Stomach smooth muscle (tissue), 2 donors: ENCODE data around the gene TEKT4.

Source experiments
- H3K27ac ChIP-seq: one replicate; pipeline ENCODE4 v1.7.0; 2013; ENCODE audit warnings: mild to moderate bottlenecking, low read length, inconsistent platforms
- H3K27me3 ChIP-seq, 2 donors: one replicate each; pipeline ENCODE4 v1.7.0; 2013; ENCODE audit warnings: low read length in 2 of 2; ENCODE audit not compliant: insufficient read depth in 2 of 2, control insufficient read depth in 1 of 2
- H3K36me3 ChIP-seq, 2 donors: one replicate each; pipeline ENCODE4 v1.7.0; 2013; ENCODE audit warnings: low read length in 2 of 2; ENCODE audit not compliant: control insufficient read depth in 2 of 2, insufficient read depth in 2 of 2
- H3K4me1 ChIP-seq: one replicate; pipeline ENCODE4 v1.7.0; 2013; ENCODE audit warnings: low read length; ENCODE audit not compliant: control insufficient read depth, insufficient read depth
- H3K4me3 ChIP-seq, 2 donors: one replicate each; pipeline ENCODE4 v1.7.0; 2013; ENCODE audit warnings: low read length in 2 of 2
- H3K9ac ChIP-seq, 2 donors: one replicate each; pipeline ENCODE4 v1.7.0; 2013; ENCODE audit warnings: low read length in 2 of 2, mild to moderate bottlenecking in 1 of 2
- H3K9me3 ChIP-seq, 2 donors: one replicate each; pipeline ENCODE4 v1.7.0; 2013; ENCODE audit warnings: low read length in 2 of 2; ENCODE audit not compliant: control insufficient read depth in 2 of 2
- donor health status: healthy.
- donor health status: Pancreatic carcinoma.

Gene TEKT4

DNA sequence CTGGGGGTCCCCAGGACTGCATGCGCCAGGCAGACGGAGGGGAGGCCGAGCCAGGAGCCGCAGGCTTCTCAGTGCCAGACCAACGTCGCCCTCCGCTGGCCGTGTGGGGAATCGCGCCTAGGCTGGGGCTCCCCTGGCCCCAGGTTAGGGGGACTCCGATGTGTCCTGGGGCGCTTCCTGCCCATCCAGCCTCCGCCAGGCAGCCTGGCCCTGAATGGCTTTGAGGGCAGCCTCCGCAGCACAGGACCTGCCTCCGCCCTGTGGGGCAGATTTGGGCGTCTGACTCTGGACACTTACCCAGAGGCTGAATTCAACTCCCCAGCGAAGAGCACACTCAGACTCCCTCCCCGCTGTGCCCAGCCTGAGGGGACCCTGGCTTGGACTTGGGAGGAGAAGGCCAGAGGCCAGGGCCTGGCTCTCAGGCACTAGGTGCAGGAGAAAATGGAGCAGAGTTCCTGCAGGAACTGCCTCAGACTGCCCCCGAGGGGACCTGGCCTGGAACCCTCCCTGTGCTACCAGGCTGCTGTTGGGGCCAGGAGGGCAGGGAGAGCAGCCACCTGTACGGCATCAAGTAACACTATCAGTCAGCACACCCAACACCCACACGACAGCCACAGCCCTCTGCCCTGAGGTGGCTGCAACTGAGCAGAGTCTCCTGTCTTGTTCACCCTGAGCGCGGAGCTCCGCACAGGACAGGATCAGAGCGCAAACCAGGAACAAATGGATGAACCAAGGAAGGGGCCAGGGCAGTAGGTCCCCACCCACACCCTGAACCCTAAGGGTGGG lies 597 bp upstream of the TEKT4 start:
- H3K4me3 ChIP-seq, result no peak overlapping the region
- peaks cover 0 to 8% of the 10 kb centered on the region in 2 donors for H3K27me3 ChIP-seq
- no peaks in the 10 kb centered on the region for H3K36me3 ChIP-seq
- H3K9me3 ChIP-seq, result no peaks in the 10 kb centered on the region
- H3K4me1 ChIP-seq, result no peaks in the 10 kb centered on the region
- H3K9ac ChIP-seq, result no peak overlapping the region
- no peak overlapping the region for H3K27ac ChIP-seq

DNA sequence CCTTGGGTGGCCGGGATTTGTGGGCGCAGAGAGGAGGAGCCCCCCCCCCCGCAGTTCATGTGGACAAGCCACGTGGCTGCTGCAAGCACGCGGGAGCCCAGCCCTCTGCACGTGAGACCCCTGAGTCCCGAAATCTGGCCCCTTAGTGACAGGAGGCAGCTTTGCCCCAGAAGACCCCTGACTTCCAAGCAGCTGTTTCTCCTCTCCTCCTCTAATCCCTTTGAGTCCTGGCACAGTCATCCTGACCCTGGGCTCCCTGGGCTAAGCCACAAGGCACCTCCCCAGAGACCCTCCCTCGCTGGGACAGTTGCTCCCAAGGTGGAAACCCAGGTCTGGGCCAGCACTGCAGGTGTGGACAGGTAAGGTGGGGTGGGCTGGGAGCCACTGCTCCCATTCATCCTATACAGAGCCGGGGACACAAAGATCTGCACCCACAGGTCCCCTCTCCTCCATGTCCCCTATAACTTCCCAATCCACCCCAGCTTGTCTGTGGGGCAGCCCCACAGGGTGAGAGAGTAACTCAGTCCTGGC lies 923 bp downstream of the TEKT4 start:
- H3K9me3 ChIP-seq, result no peaks in the 10 kb centered on the region
- H3K27me3 ChIP-seq, result peaks cover 0 to 8% of the 10 kb centered on the region in 2 donors
- H3K9ac ChIP-seq, result no peak overlapping the region
- H3K4me3 ChIP-seq, result no peak overlapping the region
- H3K4me1 ChIP-seq, result no peaks in the 10 kb centered on the region
- H3K36me3 ChIP-seq, result no peaks in the 10 kb centered on the region
- H3K27ac ChIP-seq, result no peak overlapping the region

DNA sequence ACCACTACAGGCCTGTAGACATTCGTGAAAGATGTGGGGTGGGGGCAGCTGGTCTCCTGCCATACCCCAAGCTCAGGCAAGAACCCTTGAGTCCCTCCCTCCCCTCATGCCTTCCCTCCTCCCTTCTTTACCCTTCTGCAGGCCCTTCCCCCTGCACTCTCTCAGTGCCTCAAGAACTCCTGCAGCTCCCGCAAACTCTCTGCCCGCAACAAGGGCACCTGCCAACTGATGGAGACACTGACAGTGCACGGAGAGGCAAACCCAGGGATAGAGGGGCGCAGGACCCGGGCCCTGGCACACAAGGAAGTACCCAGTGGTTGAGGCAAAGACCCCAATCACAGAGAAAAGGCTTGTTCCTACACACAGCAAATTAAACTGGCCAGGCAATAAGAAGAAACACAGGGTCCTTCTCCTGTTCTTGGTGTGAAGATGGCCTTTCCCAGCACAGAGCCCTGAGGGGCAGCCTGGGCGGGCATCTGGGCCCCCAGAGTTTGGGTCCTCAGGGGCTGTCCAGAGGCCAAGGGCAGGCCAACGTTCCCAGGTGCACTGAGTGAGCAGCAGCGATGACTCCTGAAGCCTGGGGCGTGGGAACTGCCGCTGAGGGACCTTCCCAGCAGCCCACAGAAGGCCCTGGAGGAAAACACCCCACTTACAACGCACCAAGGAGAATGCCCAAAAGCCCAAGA lies 1.6 kb downstream of the TEKT4 start:
- H3K36me3 ChIP-seq, result no peaks in the 10 kb centered on the region
- no peak overlapping the region for H3K27ac ChIP-seq
- no peaks in the 10 kb centered on the region for H3K9me3 ChIP-seq
- H3K27me3 ChIP-seq, result peaks cover 0 to 8% of the 10 kb centered on the region in 2 donors
- no peak overlapping the region for H3K4me3 ChIP-seq
- no peaks in the 10 kb centered on the region for H3K4me1 ChIP-seq
- no peak overlapping the region for H3K9ac ChIP-seq

- no peaks in the 10 kb centered on the region for H3K36me3 ChIP-seq
- no peak overlapping the region for H3K4me3 ChIP-seq
- no peak overlapping the region for H3K27ac ChIP-seq
- H3K9ac ChIP-seq, result no peak overlapping the region
- no peaks in the 10 kb centered on the region for H3K4me1 ChIP-seq
- peaks cover 0 to 8% of the 10 kb centered on the region in 2 donors for H3K27me3 ChIP-seq
- H3K9me3 ChIP-seq, result no peaks in the 10 kb centered on the region
Measured at GRCh38 chr2:94873362-94874276, 2.4 kb downstream of the TEKT4 start.

- Histone ChIP-seq H3K27me3 (peaks cover 0 to 8% of the 10 kb centered on the region in 2 donors), H3K36me3 (no peaks in the 10 kb centered on the region), H3K27ac (no peak overlapping the region), H3K9me3 (no peaks in the 10 kb centered on the region), H3K9ac (no peak overlapping the region), H3K4me1 (no peaks in the 10 kb centered on the region), H3K4me3 (no peak overlapping the region)
Measured at GRCh38 chr2:94874277-94874997, 3.2 kb downstream of the TEKT4 start.

DNA sequence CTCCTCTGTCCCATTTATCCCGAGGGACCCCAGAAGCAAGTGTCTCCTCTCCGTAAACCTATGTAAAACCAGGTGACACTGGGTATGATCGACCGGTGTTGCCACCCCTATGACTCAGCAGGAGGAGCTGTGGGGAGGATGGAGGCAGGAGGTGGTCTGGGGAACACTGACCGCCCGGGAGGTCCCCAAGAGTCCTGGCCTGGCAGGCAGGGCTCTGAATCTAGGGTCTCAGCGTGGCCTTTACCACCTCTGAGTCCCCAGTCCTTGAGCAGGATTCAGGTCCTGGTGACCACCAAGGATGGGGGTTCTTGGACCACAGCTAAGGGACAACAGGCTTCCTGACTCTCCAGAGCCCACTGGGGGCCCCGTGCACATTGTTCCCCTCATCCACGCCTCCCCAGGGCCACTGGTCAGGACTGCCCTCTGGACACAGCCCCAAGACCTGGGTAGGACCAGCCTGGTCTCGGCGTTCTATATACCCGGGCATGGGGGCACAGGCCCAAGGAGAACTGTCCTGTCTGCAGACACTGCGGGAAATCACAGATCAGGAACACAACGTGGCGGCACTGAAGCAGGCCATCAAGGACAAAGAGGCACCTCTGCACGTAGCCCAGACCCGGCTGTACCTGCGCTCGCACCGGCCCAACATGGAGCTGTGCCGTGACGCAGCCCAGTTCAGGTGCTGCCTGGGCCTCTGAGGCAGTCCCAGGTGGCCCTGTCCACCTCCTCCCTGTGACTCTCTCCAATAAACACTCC lies 4.0 kb downstream of the TEKT4 start:
- H3K9me3 ChIP-seq, result no peaks in the 10 kb centered on the region
- no peak overlapping the region for H3K4me3 ChIP-seq
- no peaks in the 10 kb centered on the region for H3K36me3 ChIP-seq
- H3K4me1 ChIP-seq, result no peaks in the 10 kb centered on the region
- H3K27ac ChIP-seq, result no peak overlapping the region
- no peak overlapping the region for H3K9ac ChIP-seq
- H3K27me3 ChIP-seq, result peaks cover 0 to 8% of the 10 kb centered on the region in 2 donors

DNA sequence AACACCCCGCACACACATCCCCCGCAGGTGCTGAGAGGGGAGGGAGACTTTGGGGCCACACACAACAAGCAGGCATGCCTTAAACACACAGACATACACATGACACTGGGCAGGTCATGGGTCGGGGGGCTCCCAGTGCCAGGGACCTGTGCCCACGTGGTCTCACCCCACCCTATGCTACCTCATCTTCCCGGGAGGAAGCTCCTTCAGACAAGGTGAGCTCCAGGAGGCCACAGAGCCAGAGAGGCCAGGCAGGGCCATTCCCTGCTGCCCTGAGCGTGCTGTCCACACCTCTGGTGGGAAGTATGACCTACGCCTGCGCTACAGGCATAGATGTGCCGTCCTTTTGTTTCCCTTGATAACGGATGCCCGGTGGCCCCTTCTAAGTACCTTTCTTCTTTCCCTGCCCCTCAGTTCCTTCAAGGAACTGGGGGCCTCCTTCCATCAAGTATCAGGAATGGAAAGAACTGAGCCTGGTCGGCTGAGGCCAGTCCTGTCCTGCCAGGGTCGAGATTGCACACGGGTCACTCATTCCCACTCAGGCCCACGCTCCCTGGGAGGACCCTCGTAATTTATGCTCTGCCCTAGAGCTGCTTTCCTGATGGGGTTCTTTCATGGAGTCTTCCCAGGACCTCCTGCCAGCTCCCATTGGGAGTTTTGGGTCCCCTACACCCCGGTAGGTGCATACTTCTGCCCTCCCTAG lies 4.7 kb downstream of the TEKT4 start:
- no peak overlapping the region for H3K9ac ChIP-seq
- no peaks in the 10 kb centered on the region for H3K36me3 ChIP-seq
- H3K27ac ChIP-seq, result no peak overlapping the region
- no peak overlapping the region for H3K4me3 ChIP-seq
- peaks cover 0 to 5% of the 10 kb centered on the region in 2 donors for H3K27me3 ChIP-seq
- no peaks in the 10 kb centered on the region for H3K9me3 ChIP-seq
- no peaks in the 10 kb centered on the region for H3K4me1 ChIP-seq

DNA sequence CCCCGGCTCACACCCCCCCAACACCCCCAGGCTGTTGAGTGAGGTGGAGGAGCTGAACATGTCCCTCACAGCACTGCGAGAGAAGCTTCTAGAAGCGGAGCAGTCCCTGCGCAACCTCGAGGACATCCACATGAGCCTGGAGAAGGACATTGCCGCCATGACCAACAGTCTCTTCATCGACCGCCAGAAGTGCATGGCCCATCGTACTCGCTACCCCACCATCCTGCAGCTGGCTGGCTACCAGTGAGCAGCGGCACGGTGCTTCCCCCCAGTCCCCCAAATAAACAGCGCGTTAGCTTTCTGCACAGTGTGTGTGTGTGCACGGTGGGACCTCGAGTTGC lies 5.3 kb downstream of the TEKT4 start:
- Histone ChIP-seq H3K36me3 (no peaks in the 10 kb centered on the region), H3K27ac (no peak overlapping the region), H3K9me3 (no peaks in the 10 kb centered on the region), H3K9ac (no peak overlapping the region), H3K4me1 (no peaks in the 10 kb centered on the region), H3K4me3 (no peak overlapping the region), H3K27me3 (peaks cover 0 to 4% of the 10 kb centered on the region in 2 donors)

DNA sequence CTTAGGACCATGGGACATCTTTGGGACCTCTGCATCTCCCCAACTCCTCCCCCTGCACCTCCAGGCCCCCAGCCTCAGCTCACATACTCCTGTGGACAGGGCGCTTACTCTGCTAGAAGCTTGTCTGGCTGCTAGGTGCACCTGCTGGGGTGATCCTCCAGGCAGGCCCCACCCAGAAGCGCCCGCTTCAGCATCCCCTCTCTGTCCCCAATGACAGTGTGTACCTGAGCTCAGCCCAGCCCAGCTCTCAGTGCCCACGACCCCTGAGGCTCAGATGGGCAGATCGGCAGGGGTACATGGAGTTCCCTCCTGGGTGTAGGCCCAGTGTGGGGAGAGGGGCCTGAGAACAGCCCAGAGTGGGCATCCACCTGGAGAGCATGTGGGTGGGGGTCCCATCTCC lies 5.9 kb downstream of the TEKT4 start:
- H3K27ac ChIP-seq, result no peak overlapping the region
- H3K4me3 ChIP-seq, result no peak overlapping the region
- no peaks in the 10 kb centered on the region for H3K9me3 ChIP-seq
- H3K36me3 ChIP-seq, result no peaks in the 10 kb centered on the region
- H3K4me1 ChIP-seq, result no peaks in the 10 kb centered on the region
- H3K27me3 ChIP-seq, result peaks cover 0 to 4% of the 10 kb centered on the region in 2 donors
- no peak overlapping the region for H3K9ac ChIP-seq
